Measurements from ENCODE around the gene CTSW.

DNA sequence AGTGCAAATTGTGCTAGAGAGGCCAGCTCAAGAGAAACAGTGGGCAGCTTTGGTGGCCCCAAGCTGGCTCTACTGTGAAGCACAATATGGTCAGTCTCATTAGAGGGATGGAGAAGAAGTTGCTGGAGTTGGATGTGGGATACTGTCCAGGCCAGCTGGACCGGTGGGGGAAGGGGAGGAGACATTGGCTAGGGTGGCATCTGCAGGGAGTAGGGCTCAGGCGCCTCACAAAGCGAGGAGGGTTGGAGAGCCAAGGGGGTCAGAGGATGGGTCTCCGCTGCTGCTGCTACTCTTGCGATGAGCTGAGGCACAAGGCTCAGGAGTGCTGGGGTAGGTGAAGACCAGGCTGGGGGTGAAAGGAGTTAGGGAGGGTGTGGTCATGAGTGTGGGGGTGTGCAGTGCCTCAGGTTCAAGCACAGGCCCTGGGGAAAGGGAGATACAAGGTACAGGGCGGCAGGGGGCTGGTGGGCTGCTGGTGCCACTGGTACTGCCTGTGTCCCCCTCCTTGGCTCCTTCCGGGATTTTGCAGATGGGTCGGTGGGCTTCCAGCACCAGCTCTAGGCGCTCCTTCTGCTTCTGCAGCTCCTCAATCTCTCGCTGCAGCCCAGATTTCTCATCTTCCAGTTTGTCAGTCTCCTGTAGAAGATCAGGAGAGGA, 13.2 kb downstream of the CTSW start:
- TF ChIP-seq, protein P1, sequence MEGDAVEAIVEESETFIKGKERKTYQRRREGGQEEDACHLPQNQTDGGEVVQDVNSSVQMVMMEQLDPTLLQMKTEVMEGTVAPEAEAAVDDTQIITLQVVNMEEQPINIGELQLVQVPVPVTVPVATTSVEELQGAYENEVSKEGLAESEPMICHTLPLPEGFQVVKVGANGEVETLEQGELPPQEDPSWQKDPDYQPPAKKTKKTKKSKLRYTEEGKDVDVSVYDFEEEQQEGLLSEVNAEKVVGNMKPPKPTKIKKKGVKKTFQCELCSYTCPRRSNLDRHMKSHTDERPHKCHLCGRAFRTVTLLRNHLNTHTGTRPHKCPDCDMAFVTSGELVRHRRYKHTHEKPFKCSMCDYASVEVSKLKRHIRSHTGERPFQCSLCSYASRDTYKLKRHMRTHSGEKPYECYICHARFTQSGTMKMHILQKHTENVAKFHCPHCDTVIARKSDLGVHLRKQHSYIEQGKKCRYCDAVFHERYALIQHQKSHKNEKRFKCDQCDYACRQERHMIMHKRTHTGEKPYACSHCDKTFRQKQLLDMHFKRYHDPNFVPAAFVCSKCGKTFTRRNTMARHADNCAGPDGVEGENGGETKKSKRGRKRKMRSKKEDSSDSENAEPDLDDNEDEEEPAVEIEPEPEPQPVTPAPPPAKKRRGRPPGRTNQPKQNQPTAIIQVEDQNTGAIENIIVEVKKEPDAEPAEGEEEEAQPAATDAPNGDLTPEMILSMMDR (IDR thresholded peaks at IDR 0.05) = no peak
- TF ChIP-seq ZFX (IDR thresholded peaks at IDR 0.05; ENCODE audit: borderline replicate concordance) = no peak
